HEK293T (cell line): ENCODE results near the gene CLOCK.

ENCODE experiments used
- ARNT ChIP-seq: fragments of 450-650 bp; IDR thresholded peaks from 2 replicates; pipeline ENCODE4 v1.6.1; 2017; ENCODE audit warnings: mild to moderate bottlenecking
- FOXA1 ChIP-seq: fragments of 450-650 bp; IDR thresholded peaks from 2 replicates; pipeline ENCODE4 v1.6.1; 2016; ENCODE audit warnings: mild to moderate bottlenecking
- FOXM1 ChIP-seq: fragments of 450-650 bp; IDR thresholded peaks from 2 replicates; pipeline ENCODE4 v1.6.1; 2017; ENCODE audit warnings: mild to moderate bottlenecking, borderline replicate concordance
- SP1 ChIP-seq: fragments of 450-650 bp; IDR thresholded peaks from 2 replicates; pipeline ENCODE4 v1.6.1; 2017
- SUZ12 ChIP-seq: fragments of 450-650 bp; IDR thresholded peaks from 2 replicates; pipeline ENCODE4 v1.6.1; 2016; ENCODE audit warnings: mild to moderate bottlenecking
- TARDBP ChIP-seq: fragments of 450-650 bp; IDR thresholded peaks from 2 replicates; pipeline ENCODE4 v1.6.1; 2016
- ZNF384 ChIP-seq: fragments of 450-650 bp; IDR thresholded peaks from 2 replicates; pipeline ENCODE4 v1.6.1; 2016

DNA sequence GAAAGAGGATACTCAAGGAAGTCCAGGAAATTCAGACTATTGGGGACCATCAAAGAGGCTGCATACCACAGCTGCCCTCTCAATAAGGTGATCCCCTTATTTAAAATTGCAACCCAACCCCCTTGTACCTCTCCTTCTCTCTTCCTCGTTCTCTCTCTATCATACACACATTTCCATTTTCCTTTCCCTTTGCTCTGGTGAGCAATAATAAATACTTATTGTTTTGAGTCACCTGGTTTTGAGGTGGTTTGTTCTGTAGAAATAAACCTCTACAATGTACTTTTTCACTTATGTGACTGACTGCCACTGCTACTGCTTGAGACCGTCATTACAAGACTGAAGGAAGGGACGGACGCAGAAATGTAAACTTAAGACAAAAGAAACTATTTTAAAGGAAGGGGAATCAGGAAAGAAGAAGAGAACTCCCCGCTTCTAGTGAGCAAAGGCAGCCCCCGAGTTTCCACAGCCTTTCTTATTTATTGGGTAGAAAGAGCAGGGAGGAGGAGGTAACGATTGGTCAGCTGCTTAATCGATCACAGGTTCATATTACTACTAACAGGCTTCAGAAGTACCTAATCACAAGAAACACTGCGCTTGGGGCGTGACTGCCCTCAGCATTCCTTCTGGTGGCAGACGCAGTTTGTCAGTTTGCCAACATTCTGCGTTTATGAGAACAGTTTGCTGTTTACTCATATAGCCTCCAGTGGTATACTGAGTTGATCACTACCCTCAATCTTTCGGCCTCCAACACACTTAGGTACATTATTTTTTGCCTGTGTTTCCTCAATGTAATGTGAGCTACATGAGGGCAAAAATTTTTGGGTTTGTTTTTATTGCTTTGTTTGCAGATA lies 167.9 kb downstream of the CLOCK start:
- no peak for TF ChIP-seq ARNT
- no peak for TF ChIP-seq SP1
- TF ChIP-seq FOXA1: no peak
- no peak for TF ChIP-seq SUZ12
- no peak for TF ChIP-seq ZNF384
- TF ChIP-seq FOXM1: no peak
- TF ChIP-seq TARDBP: no peak
